ENCODE data around the gene RIOX2. TPM values are rescaled to one million over a fixed set of nuclear protein-coding genes. Genes with fewer than 3 reads are reported as not detected.

RIOX2 gene
- total RNA-seq, 1 donor from 2014 or later, result 37.1 TPM

DNA sequence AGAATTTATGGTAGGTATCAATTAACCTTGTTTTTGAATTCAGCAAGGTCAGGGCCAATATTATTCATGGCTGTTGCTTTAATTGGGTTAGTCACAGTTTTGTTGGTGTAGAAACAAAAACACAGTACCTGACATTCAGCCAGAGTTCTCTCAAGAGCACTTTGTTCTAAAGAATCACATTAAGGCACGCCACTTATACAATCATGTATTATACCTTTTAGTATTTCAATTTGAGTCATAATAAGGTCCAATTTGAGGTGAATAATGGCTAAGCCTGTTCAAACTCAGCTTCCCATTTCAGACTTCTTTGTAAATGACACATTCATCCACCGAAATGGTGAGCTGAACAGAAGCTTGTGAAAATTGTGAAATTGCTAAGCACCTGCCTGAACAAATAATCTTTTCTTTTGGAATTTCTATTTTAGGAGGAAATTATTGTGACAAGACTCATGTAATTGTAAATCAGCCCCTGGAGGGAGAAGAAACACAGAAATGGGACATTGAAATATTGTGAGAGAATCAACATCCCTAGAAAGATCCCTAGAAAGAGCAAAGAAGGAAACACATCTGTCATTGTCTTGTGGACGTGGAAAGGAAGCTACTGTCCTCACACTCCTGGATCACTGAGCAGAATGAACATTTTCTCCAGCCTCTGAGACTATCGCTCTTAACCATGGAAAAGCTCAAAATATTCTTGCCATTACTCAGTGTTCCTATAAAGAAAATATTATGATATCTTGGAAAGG is 29.3 kb downstream of the RIOX2 start:
- H3K36me3 ChIP-seq (ENCODE audit: control insufficient read depth in 3 of 3, insufficient read depth in 3 of 3, low read length in 3 of 3), result peaks cover 15 to 63% (median 51%) of the 10 kb centered on the region in 3 donors
- no peaks in the 10 kb centered on the region for H3K9me3 ChIP-seq (ENCODE audit: control insufficient read depth in 3 of 3, low read length in 3 of 3)
- H3K27me3 ChIP-seq (ENCODE audit: control insufficient read depth in 3 of 3, insufficient read depth in 3 of 3, low read length in 3 of 3), result no peaks in the 10 kb centered on the region

DNA sequence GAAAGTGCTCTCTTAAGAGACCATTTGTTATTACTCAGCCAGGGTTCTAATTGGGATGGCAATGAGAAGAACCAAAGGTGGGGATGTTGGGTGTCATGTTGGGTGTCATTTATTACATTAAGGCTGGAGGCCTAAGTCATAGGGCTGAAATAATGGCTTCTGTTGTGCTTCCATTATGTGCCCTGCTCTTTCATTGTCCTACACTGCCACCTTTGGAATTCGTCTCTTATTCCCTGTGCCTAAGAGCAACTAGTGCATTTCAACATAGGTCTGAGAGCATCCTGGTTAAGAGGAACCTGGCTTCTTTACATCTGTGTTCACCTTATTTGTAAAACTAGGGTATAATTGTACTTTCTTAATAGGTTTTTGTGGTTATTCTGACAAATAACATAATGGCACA is 32.2 kb downstream of the RIOX2 start:
- Histone ChIP-seq H3K36me3 (ENCODE audit: control insufficient read depth in 3 of 3, insufficient read depth in 3 of 3, low read length in 3 of 3) (peaks cover 16 to 51% (median 48%) of the 10 kb centered on the region in 3 donors), H3K4me3 (ENCODE audit: low read length in 3 of 3) (no peak overlapping the region), H3K4me1 (ENCODE audit: control insufficient read depth in 3 of 3, insufficient read depth in 3 of 3, low read length in 3 of 3) (no peaks in the 10 kb centered on the region), H3K27ac (ENCODE audit: low read depth, low read length) (no peak overlapping the region), H3K9ac (ENCODE audit: low read depth in 1 of 3, low read length in 3 of 3) (no peak overlapping the region), H3K9me3 (ENCODE audit: control insufficient read depth in 3 of 3, low read length in 3 of 3) (no peaks in the 10 kb centered on the region), H3K27me3 (ENCODE audit: control insufficient read depth in 3 of 3, insufficient read depth in 3 of 3, low read length in 3 of 3) (no peaks in the 10 kb centered on the region)

More for the DNA sequence above, 29.3 kb downstream of the RIOX2 start:
- H3K9ac ChIP-seq (ENCODE audit: low read depth in 1 of 3, low read length in 3 of 3), result no peak overlapping the region
- H3K27ac ChIP-seq (ENCODE audit: low read depth, low read length), result no peak overlapping the region
- no peaks in the 10 kb centered on the region for H3K4me1 ChIP-seq (ENCODE audit: control insufficient read depth in 3 of 3, insufficient read depth in 3 of 3, low read length in 3 of 3)
- no peak overlapping the region for H3K4me3 ChIP-seq (ENCODE audit: low read length in 3 of 3)

DNA sequence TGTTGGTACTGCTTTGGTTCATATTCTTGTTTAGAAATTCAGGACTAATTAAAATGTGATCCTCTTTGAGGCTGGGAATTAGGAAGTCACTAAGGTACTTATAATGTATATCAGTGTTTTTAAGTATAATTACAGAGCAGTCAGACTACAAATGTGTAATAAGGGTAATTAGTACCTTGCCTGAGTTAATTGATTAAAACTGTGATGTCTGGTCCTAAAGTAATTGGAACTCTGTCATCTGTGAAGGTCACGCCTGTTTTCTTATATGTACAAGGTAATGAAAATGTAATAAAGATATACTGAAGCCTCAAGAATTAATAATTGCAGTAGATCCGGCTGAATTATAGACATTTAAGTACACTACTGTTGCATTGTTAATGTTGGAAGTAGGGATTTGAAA is 32.8 kb downstream of the RIOX2 start:
- Histone ChIP-seq H3K9ac (ENCODE audit: low read depth in 1 of 3, low read length in 3 of 3) (no peak overlapping the region), H3K4me3 (ENCODE audit: low read length in 3 of 3) (no peak overlapping the region), H3K27me3 (ENCODE audit: control insufficient read depth in 3 of 3, insufficient read depth in 3 of 3, low read length in 3 of 3) (no peaks in the 10 kb centered on the region), H3K4me1 (ENCODE audit: control insufficient read depth in 3 of 3, insufficient read depth in 3 of 3, low read length in 3 of 3) (no peaks in the 10 kb centered on the region), H3K27ac (ENCODE audit: low read depth, low read length) (no peak overlapping the region), H3K36me3 (ENCODE audit: control insufficient read depth in 3 of 3, insufficient read depth in 3 of 3, low read length in 3 of 3) (peaks cover 16 to 47% (median 42%) of the 10 kb centered on the region in 3 donors), H3K9me3 (ENCODE audit: control insufficient read depth in 3 of 3, low read length in 3 of 3) (no peaks in the 10 kb centered on the region)

DNA sequence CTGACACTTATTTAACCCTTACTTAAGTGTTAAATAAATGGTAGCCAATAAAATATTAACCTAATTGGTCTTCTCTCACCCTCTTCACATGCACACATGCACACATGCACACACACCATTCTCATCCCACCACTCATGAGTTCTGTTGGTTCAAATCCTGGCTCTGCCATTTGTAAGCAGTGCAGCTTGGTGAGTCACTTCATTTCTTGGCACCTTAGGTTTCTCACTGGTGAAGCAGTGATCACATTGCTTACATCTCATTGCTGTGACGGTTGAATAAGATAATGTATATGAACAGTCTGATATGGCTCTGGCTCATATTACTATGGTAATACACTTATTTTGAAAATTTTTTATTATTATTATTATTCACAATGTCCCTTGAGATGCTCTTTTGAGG is 33.8 kb downstream of the RIOX2 start:
- H3K27me3 ChIP-seq (ENCODE audit: control insufficient read depth in 3 of 3, insufficient read depth in 3 of 3, low read length in 3 of 3), result no peaks in the 10 kb centered on the region
- H3K27ac ChIP-seq (ENCODE audit: low read depth, low read length), result no peak overlapping the region
- H3K4me1 ChIP-seq (ENCODE audit: control insufficient read depth in 3 of 3, insufficient read depth in 3 of 3, low read length in 3 of 3), result no peaks in the 10 kb centered on the region
- H3K9ac ChIP-seq (ENCODE audit: low read depth in 1 of 3, low read length in 3 of 3), result no peak overlapping the region
- H3K9me3 ChIP-seq (ENCODE audit: control insufficient read depth in 3 of 3, low read length in 3 of 3), result no peaks in the 10 kb centered on the region
- H3K36me3 ChIP-seq (ENCODE audit: control insufficient read depth in 3 of 3, insufficient read depth in 3 of 3, low read length in 3 of 3), result peaks cover 19 to 52% (median 40%) of the 10 kb centered on the region in 3 donors
- H3K4me3 ChIP-seq (ENCODE audit: low read length in 3 of 3), result no peak overlapping the region

DNA sequence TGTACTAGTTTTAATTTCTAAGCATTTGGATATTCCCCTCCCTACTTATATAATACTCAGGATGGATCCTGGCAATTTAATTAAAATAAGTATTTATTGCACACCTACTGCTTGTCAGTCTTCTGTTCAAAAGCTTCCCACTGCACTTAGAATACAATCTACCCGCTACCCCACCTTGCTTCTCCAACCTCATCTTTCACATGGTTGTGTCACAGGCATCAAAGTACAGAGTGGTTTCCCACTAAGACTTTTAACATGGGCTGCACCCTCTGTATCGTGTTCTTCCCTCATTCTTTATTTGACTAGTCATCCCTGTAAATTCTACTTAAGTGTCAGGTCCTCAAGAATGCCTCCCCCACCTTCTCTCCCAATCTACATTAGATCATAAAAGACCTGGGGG is 35.0 kb downstream of the RIOX2 start:
- Histone ChIP-seq H3K4me1 (ENCODE audit: control insufficient read depth in 3 of 3, insufficient read depth in 3 of 3, low read length in 3 of 3) (peaks cover 0 to 7% (median 6%) of the 10 kb centered on the region in 3 donors), H3K27me3 (ENCODE audit: control insufficient read depth in 3 of 3, insufficient read depth in 3 of 3, low read length in 3 of 3) (no peaks in the 10 kb centered on the region), H3K4me3 (ENCODE audit: low read length in 3 of 3) (no peak overlapping the region), H3K9me3 (ENCODE audit: control insufficient read depth in 3 of 3, low read length in 3 of 3) (no peaks in the 10 kb centered on the region), H3K9ac (ENCODE audit: low read depth in 1 of 3, low read length in 3 of 3) (no peak overlapping the region), H3K27ac (ENCODE audit: low read depth, low read length) (no peak overlapping the region), H3K36me3 (ENCODE audit: control insufficient read depth in 3 of 3, insufficient read depth in 3 of 3, low read length in 3 of 3) (peaks cover 19 to 46% (median 29%) of the 10 kb centered on the region in 3 donors)

DNA sequence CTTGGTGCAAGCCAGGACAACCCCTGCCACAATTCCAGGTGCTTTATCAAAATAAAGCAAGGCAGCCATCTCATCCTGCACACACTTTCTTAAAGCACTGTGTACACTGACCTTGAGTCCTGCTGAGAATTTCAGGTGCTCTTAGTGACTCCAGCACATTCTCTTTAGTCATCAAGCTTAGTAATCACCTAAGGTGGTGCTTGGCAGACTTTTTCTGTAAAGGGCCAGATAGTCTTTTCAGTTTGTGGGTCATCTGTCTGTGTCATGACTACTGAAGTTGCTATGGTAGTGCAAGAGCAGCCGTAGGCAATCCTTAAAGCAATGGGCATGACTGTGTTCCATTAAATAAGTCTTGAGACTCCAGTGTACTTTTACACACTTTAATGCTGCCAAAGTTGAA is 36.4 kb downstream of the RIOX2 start:
- no peak overlapping the region for H3K9ac ChIP-seq (ENCODE audit: low read depth in 1 of 3, low read length in 3 of 3)
- H3K36me3 ChIP-seq (ENCODE audit: control insufficient read depth in 3 of 3, insufficient read depth in 3 of 3, low read length in 3 of 3), result peaks cover 18 to 38% (median 19%) of the 10 kb centered on the region in 3 donors
- no peaks in the 10 kb centered on the region for H3K27me3 ChIP-seq (ENCODE audit: control insufficient read depth in 3 of 3, insufficient read depth in 3 of 3, low read length in 3 of 3)
- no peaks in the 10 kb centered on the region for H3K9me3 ChIP-seq (ENCODE audit: control insufficient read depth in 3 of 3, low read length in 3 of 3)
- no peak overlapping the region for H3K27ac ChIP-seq (ENCODE audit: low read depth, low read length)
- H3K4me3 ChIP-seq (ENCODE audit: low read length in 3 of 3), result no peak overlapping the region
- peaks cover 0 to 8% (median 6%) of the 10 kb centered on the region in 3 donors for H3K4me1 ChIP-seq (ENCODE audit: control insufficient read depth in 3 of 3, insufficient read depth in 3 of 3, low read length in 3 of 3)

DNA sequence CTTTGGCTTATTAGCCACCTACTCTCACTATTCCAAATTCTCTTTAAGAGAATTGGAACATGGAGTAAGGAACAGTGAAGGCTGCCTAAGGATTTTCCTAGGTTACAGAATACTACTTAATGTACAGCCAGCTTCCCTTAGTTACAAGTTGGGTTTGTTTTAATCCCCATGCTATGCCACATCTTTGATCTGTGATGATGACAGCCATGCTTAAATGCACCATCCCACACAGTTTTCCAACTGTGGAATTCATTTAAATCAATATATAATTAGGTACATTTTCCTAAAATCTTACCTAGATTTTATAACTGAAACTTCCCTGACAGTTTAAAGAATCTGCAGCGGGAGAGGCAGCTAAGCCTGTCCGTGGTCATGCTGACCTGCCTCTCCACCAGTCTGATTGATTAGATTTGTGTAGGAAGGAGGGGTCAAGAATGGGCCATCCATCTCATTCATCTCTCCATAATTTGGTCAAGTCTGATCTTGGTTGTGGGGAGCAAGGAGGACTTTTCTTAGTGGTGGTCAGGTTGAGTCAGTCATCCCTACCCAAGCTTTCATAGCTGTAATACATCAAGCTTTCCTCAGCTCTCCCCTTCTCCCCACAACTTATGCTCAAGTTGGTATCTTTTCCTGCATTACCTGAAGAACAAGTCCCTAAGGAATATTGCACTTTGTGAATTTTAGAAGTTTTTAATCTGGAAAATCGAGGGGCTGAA is 37.1 kb downstream of the RIOX2 start:
- no peak overlapping the region for H3K4me3 ChIP-seq (ENCODE audit: low read length in 3 of 3)
- no peaks in the 10 kb centered on the region for H3K9me3 ChIP-seq (ENCODE audit: control insufficient read depth in 3 of 3, low read length in 3 of 3)

DNA sequence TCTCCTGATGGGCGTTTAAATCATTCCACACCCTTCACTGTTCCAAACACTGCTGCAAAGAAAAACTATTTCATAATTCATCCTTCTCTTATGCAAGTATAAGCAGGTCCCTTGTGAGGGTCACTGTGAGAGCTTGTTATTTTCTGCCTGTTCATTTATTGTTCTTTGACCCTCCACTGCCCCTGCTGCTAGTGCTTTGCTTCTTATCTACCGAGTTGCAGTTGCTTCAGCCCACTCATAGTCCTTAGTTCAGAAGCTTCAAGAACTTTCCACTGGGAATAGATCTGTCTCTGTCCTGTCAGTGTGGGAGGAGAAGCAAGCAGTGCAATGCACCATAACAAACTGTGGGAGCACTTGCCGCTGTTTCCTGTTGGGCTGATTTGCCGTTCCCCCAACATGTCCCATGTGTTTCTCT is 39.8 kb downstream of the RIOX2 start:
- no peak overlapping the region for H3K27ac ChIP-seq (ENCODE audit: low read depth, low read length)
- H3K4me3 ChIP-seq (ENCODE audit: low read length in 3 of 3), result no peak overlapping the region
- H3K36me3 ChIP-seq (ENCODE audit: control insufficient read depth in 3 of 3, insufficient read depth in 3 of 3, low read length in 3 of 3), result peaks cover 10 to 33% (median 18%) of the 10 kb centered on the region in 3 donors
- H3K9ac ChIP-seq (ENCODE audit: low read depth in 1 of 3, low read length in 3 of 3), result no peak overlapping the region
- H3K9me3 ChIP-seq (ENCODE audit: control insufficient read depth in 3 of 3, low read length in 3 of 3), result no peaks in the 10 kb centered on the region
- no peaks in the 10 kb centered on the region for H3K27me3 ChIP-seq (ENCODE audit: control insufficient read depth in 3 of 3, insufficient read depth in 3 of 3, low read length in 3 of 3)
- peaks cover 0 to 8% (median 6%) of the 10 kb centered on the region in 3 donors for H3K4me1 ChIP-seq (ENCODE audit: control insufficient read depth in 3 of 3, insufficient read depth in 3 of 3, low read length in 3 of 3)

More for the DNA sequence above, 37.1 kb downstream of the RIOX2 start:
- peaks cover 0 to 8% (median 6%) of the 10 kb centered on the region in 3 donors for H3K4me1 ChIP-seq (ENCODE audit: control insufficient read depth in 3 of 3, insufficient read depth in 3 of 3, low read length in 3 of 3)
- no peak overlapping the region for H3K27ac ChIP-seq (ENCODE audit: low read depth, low read length)
- H3K36me3 ChIP-seq (ENCODE audit: control insufficient read depth in 3 of 3, insufficient read depth in 3 of 3, low read length in 3 of 3), result peaks cover 18 to 44% (median 19%) of the 10 kb centered on the region in 3 donors
- H3K9ac ChIP-seq (ENCODE audit: low read depth in 1 of 3, low read length in 3 of 3), result no peak overlapping the region
- H3K27me3 ChIP-seq (ENCODE audit: control insufficient read depth in 3 of 3, insufficient read depth in 3 of 3, low read length in 3 of 3), result no peaks in the 10 kb centered on the region

DNA sequence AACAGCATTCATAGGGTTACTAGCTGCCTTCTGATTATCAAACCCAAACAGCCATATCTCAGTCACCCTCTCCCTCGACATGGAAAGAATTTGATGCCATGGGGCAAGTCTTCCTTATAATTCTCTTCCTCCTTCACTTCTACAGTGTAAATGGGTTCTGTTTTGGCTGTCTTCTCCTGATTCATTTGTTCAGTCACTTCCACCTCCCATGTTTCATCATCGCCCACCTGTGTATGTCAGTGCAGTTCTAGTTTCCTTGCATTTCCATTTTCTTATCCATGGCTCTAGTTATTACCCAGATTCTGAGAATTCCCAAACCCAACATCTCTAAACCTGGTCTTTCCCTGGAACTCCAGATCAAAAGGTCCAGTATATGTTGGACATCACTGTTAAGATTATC is 41.0 kb downstream of the RIOX2 start:
- Histone ChIP-seq H3K36me3 (ENCODE audit: control insufficient read depth in 3 of 3, insufficient read depth in 3 of 3, low read length in 3 of 3) (peaks cover 7 to 25% (median 18%) of the 10 kb centered on the region in 3 donors), H3K9me3 (ENCODE audit: control insufficient read depth in 3 of 3, low read length in 3 of 3) (no peaks in the 10 kb centered on the region), H3K4me3 (ENCODE audit: low read length in 3 of 3) (no peak overlapping the region), H3K9ac (ENCODE audit: low read depth in 1 of 3, low read length in 3 of 3) (no peak overlapping the region), H3K27me3 (ENCODE audit: control insufficient read depth in 3 of 3, insufficient read depth in 3 of 3, low read length in 3 of 3) (no peaks in the 10 kb centered on the region), H3K27ac (ENCODE audit: low read depth, low read length) (no peak overlapping the region), H3K4me1 (ENCODE audit: control insufficient read depth in 3 of 3, insufficient read depth in 3 of 3, low read length in 3 of 3) (peaks cover 0 to 8% (median 6%) of the 10 kb centered on the region in 3 donors)

DNA sequence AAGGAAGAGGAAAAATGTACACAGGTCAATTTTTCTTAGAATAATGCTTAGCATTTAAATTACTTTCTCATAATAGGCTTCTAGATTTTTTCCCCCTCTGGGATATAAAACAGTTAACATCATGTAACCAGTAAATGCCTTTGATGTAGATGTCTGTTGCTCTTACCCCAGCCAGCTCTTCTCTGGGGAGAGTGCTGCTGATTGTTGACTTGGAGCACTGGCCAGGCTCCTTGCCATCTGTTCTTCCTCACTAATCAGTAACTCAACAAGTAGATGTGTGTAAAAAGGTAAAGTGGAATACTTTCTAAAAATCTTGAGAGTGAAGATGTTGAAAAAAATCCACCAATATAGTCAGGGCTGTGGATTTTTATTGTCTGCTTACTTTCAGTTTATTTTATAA is 42.2 kb downstream of the RIOX2 start:
- Histone ChIP-seq H3K27me3 (ENCODE audit: control insufficient read depth in 3 of 3, insufficient read depth in 3 of 3, low read length in 3 of 3) (no peaks in the 10 kb centered on the region), H3K9me3 (ENCODE audit: control insufficient read depth in 3 of 3, low read length in 3 of 3) (no peaks in the 10 kb centered on the region), H3K9ac (ENCODE audit: low read depth in 1 of 3, low read length in 3 of 3) (no peak overlapping the region), H3K27ac (ENCODE audit: low read depth, low read length) (no peak overlapping the region), H3K4me3 (ENCODE audit: low read length in 3 of 3) (no peak overlapping the region), H3K36me3 (ENCODE audit: control insufficient read depth in 3 of 3, insufficient read depth in 3 of 3, low read length in 3 of 3) (peaks cover 5 to 17% (median 12%) of the 10 kb centered on the region in 3 donors), H3K4me1 (ENCODE audit: control insufficient read depth in 3 of 3, insufficient read depth in 3 of 3, low read length in 3 of 3) (peaks cover 0 to 8% (median 6%) of the 10 kb centered on the region in 3 donors)

All from skeletal muscle tissue (tissue), 4 donors.